ENCODE data around the gene MAST3.
A peak's percentile ranks its signal among the peaks of the same experiment; 100 is the strongest.

The MAST3 gene

GRCh38 chr19:18097217-18097992, at the start of gene MAST3:
Gene MAST3 (plus strand): TSS chr19:18097778. CDS start chr19:18097793, 15 bp downstream.
- peak; percentile 95 for DNase-seq (ENCODE audit: low spot score)

- DNase-seq (ENCODE audit: low spot score) = no peak
These were observed 48.2 kb upstream of the MAST3 start for GRCh38 chr19:18049385-18049784.

- DNase-seq (ENCODE audit: low spot score) = no peak
These were observed 45.7 kb upstream of the MAST3 start for GRCh38 chr19:18051887-18052286.

- DNase-seq (ENCODE audit: low spot score) = no peak
These were observed 43.9 kb upstream of the MAST3 start for GRCh38 chr19:18053576-18054219.

GRCh38 chr19:18055967-18056366, 41.6 kb upstream of the MAST3 start:
- DNase-seq (ENCODE audit: low spot score) = no peak

- no peak for DNase-seq (ENCODE audit: low spot score)
These were observed 40.0 kb upstream of the MAST3 start for GRCh38 chr19:18057557-18057956.

- DNase-seq (ENCODE audit: low spot score) = peak; percentile 88
These were observed 39.2 kb upstream of the MAST3 start for GRCh38 chr19:18058208-18059009.

- peak; percentile 44 for DNase-seq (ENCODE audit: low spot score)
These were observed 38.3 kb upstream of the MAST3 start for GRCh38 chr19:18059297-18059696.

GRCh38 chr19:18059902-18060301, 37.7 kb upstream of the MAST3 start:
- no peak for DNase-seq (ENCODE audit: low spot score)

- DNase-seq (ENCODE audit: low spot score) = no peak
These were observed 37.1 kb upstream of the MAST3 start for GRCh38 chr19:18060472-18060871.

- DNase-seq (ENCODE audit: low spot score) = no peak
These were observed 35.5 kb upstream of the MAST3 start for GRCh38 chr19:18062028-18062427.

- no peak for DNase-seq (ENCODE audit: low spot score)
These were observed 34.1 kb upstream of the MAST3 start for GRCh38 chr19:18063463-18063862.

- no peak for DNase-seq (ENCODE audit: low spot score)
These were observed 32.4 kb upstream of the MAST3 start for GRCh38 chr19:18065173-18065495.

GRCh38 chr19:18068395-18068794, 29.2 kb upstream of the MAST3 start:
- DNase-seq (ENCODE audit: low spot score) = no peak

GRCh38 chr19:18069383-18069782, 28.2 kb upstream of the MAST3 start:
- DNase-seq (ENCODE audit: low spot score) = no peak

GRCh38 chr19:18070181-18070580, 27.4 kb upstream of the MAST3 start:
- no peak for DNase-seq (ENCODE audit: low spot score)

- DNase-seq (ENCODE audit: low spot score) = no peak
These were observed 25.2 kb upstream of the MAST3 start for GRCh38 chr19:18072335-18072734.

GRCh38 chr19:18073197-18073596, 24.4 kb upstream of the MAST3 start:
- no peak for DNase-seq (ENCODE audit: low spot score)

GRCh38 chr19:18074192-18074591, 23.4 kb upstream of the MAST3 start:
- no peak for DNase-seq (ENCODE audit: low spot score)

- DNase-seq (ENCODE audit: low spot score) = no peak
These were observed 13.5 kb upstream of the MAST3 start for GRCh38 chr19:18083929-18084684.

GRCh38 chr19:18085702-18086457, 11.7 kb upstream of the MAST3 start:
- peak; percentile 32 for DNase-seq (ENCODE audit: low spot score)

Measured in NAMALWA (cell line).